Osteoblast (primary cell): ENCODE results near the gene CPA1. TPM values are rescaled to one million over a fixed set of nuclear protein-coding genes. Genes with fewer than 3 reads are reported as not detected.

Experiments
- DNase-seq: peaks from one replicate; pipeline ENCODE4 v3.0.0; 2011; ENCODE audit warnings: low spot score, mixed read lengths; ENCODE audit not compliant: insufficient read length; ENCODE audit errors: missing footprints
- H2AFZ ChIP-seq: 2 replicates; pipeline ENCODE4 v1.6.0; 2011; ENCODE audit warnings: mild to moderate bottlenecking, low read length
- H3K27ac ChIP-seq: 2 replicates; pipeline ENCODE4 v1.5.1; 2011; ENCODE audit warnings: mild to moderate bottlenecking, low read depth, low read length, moderate library complexity
- H3K27me3 ChIP-seq: 2 replicates; pipeline ENCODE4 v1.6.0; 2012; ENCODE audit warnings: mild to moderate bottlenecking, control low read depth, inconsistent platforms, low read length, moderate library complexity; ENCODE audit not compliant: insufficient read depth
- H3K36me3 ChIP-seq: 2 replicates; pipeline ENCODE4 v1.5.1; 2011; ENCODE audit warnings: mild to moderate bottlenecking, low read length, control low read depth, moderate library complexity; ENCODE audit not compliant: insufficient read depth
- H3K4me1 ChIP-seq: 2 replicates; pipeline ENCODE4 v1.5.1; 2011; ENCODE audit warnings: mild to moderate bottlenecking, low read length, control low read depth, moderate library complexity; ENCODE audit not compliant: insufficient read depth
- H3K4me2 ChIP-seq: 2 replicates; pipeline ENCODE4 v1.6.0; 2011; ENCODE audit warnings: mild to moderate bottlenecking, low read length; ENCODE audit not compliant: insufficient read depth
- H3K4me3 ChIP-seq: fragments of 200-600 bp; sonication (generic); 3 replicates; pipeline ENCODE4 v1.5.1; 2012; ENCODE audit warnings: mild to moderate bottlenecking, low read length, inconsistent platforms; ENCODE audit not compliant: insufficient read depth
- H3K79me2 ChIP-seq: 2 replicates; pipeline ENCODE4 v1.6.0; 2012; ENCODE audit warnings: mild to moderate bottlenecking, low read length, control low read depth, inconsistent platforms; ENCODE audit not compliant: insufficient read depth
- H3K9me3 ChIP-seq: 2 replicates; pipeline ENCODE4 v1.5.1; 2011; ENCODE audit warnings: low read depth, low read length, control low read depth
- H4K20me1 ChIP-seq: 2 replicates; pipeline ENCODE4 v1.6.0; 2012; ENCODE audit warnings: mild to moderate bottlenecking, low read length, control low read depth; ENCODE audit not compliant: insufficient read depth
- CTCF ChIP-seq: IDR thresholded peaks from 2 replicates; pipeline ENCODE4 v1.5.1; 2011; ENCODE audit warnings: mild to moderate bottlenecking, low read depth, low read length, moderate library complexity; ENCODE audit errors: extremely low read depth
- total RNA-seq: library from RNA; depleted of rRNA; stranded (reverse); fragments of >200 nt; gene quantifications from 2 replicates; pipeline ENCODE4 v1.2.3, GENCODE V29; 2012

CPA1 gene
- total RNA-seq, 1 donor = 1.1 TPM

GRCh38 chr7:130377178-130377577 lies 3.1 kb upstream of the CPA1 start:
- TF ChIP-seq CTCF = no peak
- Histone ChIP-seq H2AFZ (peak overlapping the region; percentile 41), H3K4me2 (no peak overlapping the region), H3K79me2 (no peaks in the 10 kb centered on the region), H3K27me3 (no peaks in the 10 kb centered on the region), H3K4me3 (no peak overlapping the region), H3K36me3 (no peaks in the 10 kb centered on the region), H3K27ac (no peak overlapping the region), H3K4me1 (peaks cover 21% of the 10 kb centered on the region), H4K20me1 (no peaks in the 10 kb centered on the region), H3K9me3 (no peaks in the 10 kb centered on the region)
- no peak for DNase-seq

- Histone ChIP-seq H3K4me3 (no peak overlapping the region), H2AFZ (no peak overlapping the region), H3K4me1 (peaks cover 3% of the 10 kb centered on the region), H3K27me3 (no peaks in the 10 kb centered on the region), H4K20me1 (no peaks in the 10 kb centered on the region), H3K27ac (no peak overlapping the region), H3K79me2 (no peaks in the 10 kb centered on the region), H3K9me3 (no peaks in the 10 kb centered on the region), H3K4me2 (no peak overlapping the region), H3K36me3 (no peaks in the 10 kb centered on the region)
- DNase-seq = no peak
- no peak for TF ChIP-seq CTCF
These were observed 1.3 kb upstream of the CPA1 start for GRCh38 chr7:130379019-130379418.

DNA sequence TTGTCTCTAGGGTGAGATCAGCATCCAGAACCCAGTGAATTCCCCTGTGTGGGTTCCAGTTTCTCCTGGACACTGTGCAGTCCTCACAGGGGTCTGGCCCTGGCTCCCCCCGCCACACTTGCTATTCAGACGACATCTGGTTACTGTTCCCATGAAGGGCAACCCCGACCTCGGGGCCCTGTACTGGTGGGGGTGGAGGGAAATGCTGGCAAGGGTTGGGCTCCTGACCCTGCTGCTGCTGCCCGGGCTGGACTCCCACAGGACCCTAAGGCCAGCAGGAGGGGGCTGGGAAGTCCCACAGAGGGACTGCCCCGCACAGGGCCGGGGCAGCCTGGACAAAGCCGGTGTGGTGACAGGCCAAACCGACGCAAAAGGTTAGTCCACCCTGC lies 768 bp upstream of the CPA1 start:
- no peak overlapping the region for H3K4me2 ChIP-seq
- H3K36me3 ChIP-seq = no peaks in the 10 kb centered on the region
- H4K20me1 ChIP-seq = no peaks in the 10 kb centered on the region
- H2AFZ ChIP-seq = peak overlapping the region; percentile 76
- no peak for TF ChIP-seq CTCF
- H3K27me3 ChIP-seq = no peaks in the 10 kb centered on the region
- no peak overlapping the region for H3K27ac ChIP-seq
- DNase-seq = peak; percentile 48
- H3K79me2 ChIP-seq = no peaks in the 10 kb centered on the region
- no peaks in the 10 kb centered on the region for H3K9me3 ChIP-seq
- H3K4me3 ChIP-seq = no peak overlapping the region
- no peaks in the 10 kb centered on the region for H3K4me1 ChIP-seq

DNA sequence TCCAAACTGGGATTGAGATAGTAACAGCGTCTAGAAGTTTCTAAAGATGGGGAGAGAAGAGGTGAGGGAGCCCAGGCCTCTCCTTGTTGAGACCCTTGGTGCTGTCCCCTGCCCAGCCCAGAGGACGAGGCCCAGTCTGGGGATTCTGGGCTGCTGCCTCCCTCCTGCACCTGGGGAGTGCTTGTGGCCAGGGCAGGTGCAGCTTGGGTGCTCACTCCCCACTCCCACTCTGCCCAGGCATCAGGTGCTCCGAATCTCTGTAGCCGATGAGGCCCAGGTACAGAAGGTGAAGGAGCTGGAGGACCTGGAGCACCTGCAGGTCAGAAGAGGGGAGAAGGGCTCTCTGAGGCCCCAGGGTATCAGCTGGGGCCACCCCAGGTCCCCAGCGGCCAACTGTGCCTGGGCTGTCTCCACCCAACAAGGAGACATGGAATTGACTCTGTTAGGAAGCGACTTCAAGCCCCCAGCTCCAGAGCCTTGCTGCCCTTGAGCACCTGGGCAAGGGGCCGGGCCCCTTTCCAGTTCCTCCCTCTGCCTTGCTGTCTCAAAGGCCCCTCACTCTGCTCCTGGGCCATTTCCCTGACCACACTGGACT lies 664 bp downstream of the CPA1 start:
- H3K79me2 ChIP-seq = no peaks in the 10 kb centered on the region
- no peak overlapping the region for H3K4me3 ChIP-seq
- no peak overlapping the region for H3K4me2 ChIP-seq
- H3K9me3 ChIP-seq = no peaks in the 10 kb centered on the region
- no peaks in the 10 kb centered on the region for H3K4me1 ChIP-seq
- peak; percentile 19 for DNase-seq
- TF ChIP-seq CTCF = no peak
- no peaks in the 10 kb centered on the region for H4K20me1 ChIP-seq
- H2AFZ ChIP-seq = no peak overlapping the region
- H3K27ac ChIP-seq = no peak overlapping the region
- no peaks in the 10 kb centered on the region for H3K36me3 ChIP-seq
- H3K27me3 ChIP-seq = no peaks in the 10 kb centered on the region
